Heart right ventricle (tissue), 16 donors: Measurements from ENCODE around the gene SORL1-AS1.
A peak's percentile ranks its signal among the peaks of the same experiment; 100 is the strongest.

Source experiments
- ATAC-seq, 8 donors: fragments of 200-7000 bp; cut with Tn5 transposase; one replicate each; pipeline ENCODE4 v1.9.1; 2020; ENCODE audit warnings: mild to moderate bottlenecking in 8 of 8, moderate library complexity in 8 of 8, moderate number of reproducible peaks in 1 of 8
- DNase-seq, 2 donors: peaks; one replicate each; pipeline ENCODE4 v3.0.0-alpha.2; 2020
- H3K27ac ChIP-seq, 10 donors: fragments of 200-600 bp; sonication (generic) in 2 of 10; one replicate each; pipeline versions ENCODE4 v1.5.0 to v1.8.0; 2020 to 2022; ENCODE audit warnings: mild to moderate bottlenecking in 3 of 10
- H3K27me3 ChIP-seq, 7 donors: fragments of 200-600 bp; one replicate each; pipeline ENCODE4 v1.8.0; 2021 to 2022; ENCODE audit warnings: mild to moderate bottlenecking in 2 of 7
- H3K36me3 ChIP-seq, 9 donors: fragments of 200-600 bp; sonication (generic) in 1 of 9; one replicate each; pipeline versions ENCODE4 v1.5.0 to v1.8.0; 2020 to 2022; ENCODE audit warnings: mild to moderate bottlenecking in 2 of 9
- H3K4me1 ChIP-seq, 9 donors: fragments of 200-600 bp; sonication (generic) in 1 of 9; one replicate each; pipeline versions ENCODE4 v1.5.0 to v1.8.0; 2020 to 2022; ENCODE audit warnings: mild to moderate bottlenecking in 4 of 9
- H3K4me3 ChIP-seq, 10 donors: fragments of 200-600 bp; sonication (generic) in 2 of 10; one replicate each; pipeline versions ENCODE4 v1.5.0 to v1.8.0; 2020 to 2022; ENCODE audit warnings: mild to moderate bottlenecking in 7 of 10, moderate library complexity in 2 of 10
- H3K9me3 ChIP-seq, 11 donors: fragments of 200-600 bp in 10 of 11; sonication (generic) in 2 of 11; one replicate each; pipeline versions ENCODE4 v1.5.0 to v1.8.0; 2013 to 2022; ENCODE audit warnings: mild to moderate bottlenecking in 2 of 11, control low read depth in 1 of 11, moderate library complexity in 1 of 11
- WGBS, 2 donors: extraction: QIAGEN DNeasy Blood & Tissue Kit; methylation state at CpG; one replicate each; pipeline ENCODE4 v1.1.7; 2013; ENCODE audit warnings: inconsistent platforms in 1 of 2; 5-methylcytosine and 5-hydroxymethylcytosine counted together
- intact Hi-C, 10 donors: fragments of 100-400 bp; cut with DNase I; formaldehyde crosslinking; loops; one replicate each; pipeline versions ENCODE4 v1.11.1 to v1.14.2; 2022
- TF ChIP-seq, protein P1 (sequence below), 9 donors: fragments of 200-600 bp; sonication (generic) in 2 of 9; IDR thresholded peaks; one replicate each; pipeline versions ENCODE4 v1.5.0 to v1.8.0; 2021 to 2022; ENCODE audit warnings: antibody characterized with exemption in 9 of 9, mild to moderate bottlenecking in 5 of 9, moderate library complexity in 1 of 9
- donor health status: Arrhythmogenic right ventricular cardiomyopathy.
- donor health status: ischemic (EF 13 %, LVEDD 7.1; RV severe dilation, severe dysfunction).
- donor health status: healthy with polysubstance abuse.
- donor health status: DM: no; HTN: yes; CAD: no.
- donor health status: DM: no; HTN: no; CAD: no.
- donor health status: ischemic (EF 25% LVEDD 6.9; RV normal size, moderate dysfunction).
- donor health status: ischemic (EF 25% LVEDD 5.7; RV mildly dilated, moderate dysfunction).
- donor health status: healthy.
- donor health status: DM: yes; HTN: yes; CAD: no.
- donor health status: Ischemic cardiomyopathy.
- donor health status: ischemic (EF 35%, LVEDD 5.7; RV mildly dilated, moderate dysfunction).
- donor health status: nonischemic (EF 11% LVEDD 7.7; RV severe dilation, severe dysfunction).
- donor health status: DM: yes; HTN: yes; CAD: no.
- donor health status: PGD.
- donor health status: ischemic (EF 29% LVEDD 5.4; RV normal size, mild dysfunction).
- donor health status: nonischemic (EF 23%, LVEDD 6.1; RV moderate dilation, normal function).

Gene SORL1-AS1

DNA sequence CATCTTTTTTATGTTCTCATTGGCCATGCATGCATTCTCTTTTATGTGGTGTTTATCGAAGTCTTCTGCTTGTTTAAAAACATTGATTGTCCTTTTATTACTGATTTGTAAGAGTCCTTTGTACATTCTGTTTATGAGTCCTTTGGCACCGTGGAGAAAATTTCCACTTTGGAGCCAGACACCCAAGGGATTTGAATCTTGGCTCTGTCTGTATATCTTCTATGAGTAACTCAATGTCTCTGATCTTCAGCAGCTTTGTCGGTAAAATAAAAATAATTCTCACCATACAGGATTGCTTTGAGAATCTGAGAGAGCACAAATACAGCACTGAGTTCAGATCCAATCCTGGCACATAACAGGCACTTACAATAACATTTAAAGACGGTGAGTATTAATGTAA, 13.4 kb downstream of the SORL1-AS1 start:
- no peaks in the 10 kb centered on the region for H3K36me3 ChIP-seq
- TF ChIP-seq, protein P1, sequence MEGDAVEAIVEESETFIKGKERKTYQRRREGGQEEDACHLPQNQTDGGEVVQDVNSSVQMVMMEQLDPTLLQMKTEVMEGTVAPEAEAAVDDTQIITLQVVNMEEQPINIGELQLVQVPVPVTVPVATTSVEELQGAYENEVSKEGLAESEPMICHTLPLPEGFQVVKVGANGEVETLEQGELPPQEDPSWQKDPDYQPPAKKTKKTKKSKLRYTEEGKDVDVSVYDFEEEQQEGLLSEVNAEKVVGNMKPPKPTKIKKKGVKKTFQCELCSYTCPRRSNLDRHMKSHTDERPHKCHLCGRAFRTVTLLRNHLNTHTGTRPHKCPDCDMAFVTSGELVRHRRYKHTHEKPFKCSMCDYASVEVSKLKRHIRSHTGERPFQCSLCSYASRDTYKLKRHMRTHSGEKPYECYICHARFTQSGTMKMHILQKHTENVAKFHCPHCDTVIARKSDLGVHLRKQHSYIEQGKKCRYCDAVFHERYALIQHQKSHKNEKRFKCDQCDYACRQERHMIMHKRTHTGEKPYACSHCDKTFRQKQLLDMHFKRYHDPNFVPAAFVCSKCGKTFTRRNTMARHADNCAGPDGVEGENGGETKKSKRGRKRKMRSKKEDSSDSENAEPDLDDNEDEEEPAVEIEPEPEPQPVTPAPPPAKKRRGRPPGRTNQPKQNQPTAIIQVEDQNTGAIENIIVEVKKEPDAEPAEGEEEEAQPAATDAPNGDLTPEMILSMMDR (IDR thresholded peaks at IDR 0.05): no peak
- no peak overlapping the region for H3K4me3 ChIP-seq
- H3K27ac ChIP-seq: peak overlapping the region in 2 of 10 donors; percentile 6 to 46
- intact Hi-C loops: no loop called here
- ATAC-seq (peak in 2 of 8 donors; percentile 48 to 50), DNase-seq (no peak)
- no peaks in the 10 kb centered on the region for H3K27me3 ChIP-seq
- no peaks in the 10 kb centered on the region for H3K9me3 ChIP-seq
- H3K4me1 ChIP-seq: peaks cover 0 to 38% (median 0%) of the 10 kb centered on the region in 9 donors
- WGBS, 2 donors: 61 to 66% methylated on average over 4 of the region's 4 CpGs

DNA sequence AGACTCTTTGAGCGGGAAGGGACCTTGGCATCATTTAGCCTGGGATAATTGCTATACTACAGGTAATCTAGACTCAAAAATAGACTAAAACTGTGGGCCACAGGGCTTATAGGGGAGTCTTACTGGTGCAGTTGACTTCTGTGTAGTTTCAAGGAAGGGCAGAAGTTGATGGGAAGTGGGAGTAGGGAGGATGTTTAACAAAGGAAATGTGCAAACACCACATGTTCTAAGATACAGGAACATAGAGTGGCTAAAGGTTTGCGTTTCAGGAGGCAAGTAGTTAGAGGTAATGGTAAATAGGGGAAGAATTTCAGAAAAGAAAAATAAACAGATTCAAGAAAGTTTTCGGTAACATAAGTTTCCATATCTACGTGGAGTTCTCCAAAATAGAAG, 15.1 kb downstream of the SORL1-AS1 start:
- DNase-seq (no peak), ATAC-seq (peak in 2 of 8 donors; percentile 31)
- intact Hi-C loops: no loop called here
- Histone ChIP-seq H3K36me3 (no peaks in the 10 kb centered on the region), H3K4me3 (no peak overlapping the region), H3K4me1 (peaks cover 0 to 38% (median 0%) of the 10 kb centered on the region in 9 donors), H3K27me3 (no peaks in the 10 kb centered on the region), H3K27ac (peak overlapping the region in 1 of 10 donors; percentile 64), H3K9me3 (no peaks in the 10 kb centered on the region)
- TF ChIP-seq, protein P1 (IDR thresholded peaks at IDR 0.05): no peak
- 61 to 79% methylated on average over 4 of the region's 4 CpGs for whole genome bisulfite sequencing, 2 donors

DNA sequence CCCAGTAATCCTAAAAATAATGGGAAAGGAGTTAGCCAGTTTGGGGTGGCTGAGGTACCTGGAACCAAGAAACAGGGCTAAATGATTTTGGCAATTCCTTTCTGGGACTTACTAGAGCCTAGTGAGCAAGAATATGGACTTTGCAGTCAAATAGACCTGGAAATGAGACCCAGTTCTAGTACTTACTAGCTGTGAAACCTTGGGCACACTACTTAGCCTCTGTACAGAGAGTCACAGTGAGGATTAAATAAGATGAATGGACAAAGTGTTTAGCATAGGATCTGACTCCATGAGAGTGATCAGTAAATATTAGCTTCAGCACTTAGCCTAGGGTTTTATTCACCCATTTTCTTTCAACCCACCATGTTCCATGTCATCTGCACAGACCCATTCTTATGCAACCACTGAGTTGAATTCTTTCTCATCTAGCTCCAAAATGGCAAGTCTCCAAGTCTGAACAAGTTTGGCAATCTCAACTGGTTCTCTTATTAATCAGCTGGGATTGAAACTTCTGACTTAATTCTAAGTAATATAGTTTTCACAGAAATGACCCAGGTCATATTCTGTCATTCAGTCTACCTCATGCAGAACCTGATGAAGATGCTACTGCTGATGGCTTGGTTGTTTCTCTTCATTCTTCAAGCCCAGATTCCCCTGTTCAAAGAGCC, 15.6 kb downstream of the SORL1-AS1 start:
- H3K27ac ChIP-seq: peak overlapping the region in 1 of 10 donors; percentile 64
- ATAC-seq: peak in 3 of 8 donors; percentile 23 to 39 (median 29)
- intact Hi-C loops: no loop called here

DNA sequence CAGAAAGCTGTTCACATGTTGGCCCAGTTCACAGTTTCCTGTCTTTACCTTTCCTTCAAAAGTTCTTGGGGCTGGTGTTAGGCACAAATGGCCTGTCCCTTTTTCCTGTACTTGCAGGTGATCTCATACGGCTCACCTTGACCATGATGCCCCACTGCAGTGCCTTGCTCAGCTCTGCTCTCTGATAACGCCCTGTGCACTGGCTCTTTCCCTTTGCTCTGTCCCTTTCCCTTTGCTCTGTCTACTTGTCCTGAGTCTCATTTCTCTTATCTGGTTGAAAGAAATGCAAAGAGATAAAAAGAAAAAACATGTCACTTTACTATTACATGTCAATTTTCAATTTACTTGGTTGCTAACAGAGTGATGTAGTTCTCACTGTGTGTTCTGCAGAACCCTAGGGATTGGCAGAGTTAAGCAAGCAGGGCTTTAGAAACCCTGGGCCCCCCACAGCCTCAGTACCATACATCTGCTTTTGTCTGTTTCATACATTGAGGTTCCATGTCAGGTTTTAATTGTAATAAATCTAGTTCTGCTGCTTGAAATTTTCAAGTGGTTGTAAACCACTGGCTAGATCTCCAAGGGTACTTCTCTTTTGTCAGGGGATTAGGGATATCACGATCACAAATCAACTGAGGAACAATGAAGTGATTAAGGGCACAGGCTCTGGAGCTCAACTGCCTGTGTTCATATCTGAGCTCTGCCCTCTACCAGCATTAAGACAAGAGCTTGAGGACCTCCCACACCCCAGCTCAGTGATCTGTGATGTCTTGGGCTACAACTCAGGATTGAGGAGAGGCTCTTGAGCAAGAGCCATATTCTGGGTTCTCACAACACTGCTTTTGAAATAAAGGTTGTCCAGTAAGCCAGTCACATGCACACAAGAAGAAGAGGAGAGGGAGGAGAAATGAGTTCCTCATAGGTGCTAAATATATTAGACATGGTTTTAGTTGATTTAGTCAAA, 16.9 kb downstream of the SORL1-AS1 start:
- Histone ChIP-seq H3K27ac (peak overlapping the region in 1 of 10 donors; percentile 64), H3K9me3 (no peaks in the 10 kb centered on the region), H3K36me3 (no peaks in the 10 kb centered on the region), H3K4me1 (peaks cover 0 to 38% (median 0%) of the 10 kb centered on the region in 9 donors), H3K4me3 (no peak overlapping the region), H3K27me3 (no peaks in the 10 kb centered on the region)
- TF ChIP-seq, protein P1 (IDR thresholded peaks at IDR 0.05): no peak
- WGBS, 2 donors: 90 to 93% methylated on average over 3 of the region's 3 CpGs
- ATAC-seq: peak in 4 of 8 donors; percentile 22 to 54 (median 42)
- intact Hi-C loops: no loop called here
- no peak for DNase-seq

More for the DNA sequence above, 15.6 kb downstream of the SORL1-AS1 start:
- H3K9me3 ChIP-seq: no peaks in the 10 kb centered on the region
- H3K27me3 ChIP-seq: no peaks in the 10 kb centered on the region
- H3K36me3 ChIP-seq: no peaks in the 10 kb centered on the region
- TF ChIP-seq, protein P1 (IDR thresholded peaks at IDR 0.05): no peak
- H3K4me1 ChIP-seq: peaks cover 0 to 38% (median 0%) of the 10 kb centered on the region in 9 donors
- DNase-seq: no peak
- H3K4me3 ChIP-seq: no peak overlapping the region
